PC-3 (cell line): ENCODE measurements around the gene FAR2. TPM values are rescaled to one million over a fixed set of nuclear protein-coding genes. Genes with fewer than 3 reads are reported as not detected.

Experiments
- ATAC-seq: fragments of 200-7000 bp; cut with Tn5 transposase; 2 replicates; pipeline ENCODE4 v1.9.1; 2020; ENCODE audit warnings: mild to moderate bottlenecking, moderate library complexity
- BruUV-seq: library from RNA; stranded (reverse); fragments of 400-500 nt; replicated peaks from 2 replicates; lab custom pipeline; 2021; lab: Mats Ljungman, UMichigan
- CTCF ChIA-PET: fragments of 300-600 bp; sonication (Branson Sonifier 250); formaldehyde crosslinking; loops from one replicate; lab custom pipeline; 2022; ENCODE audit warnings: antibody characterized with exemption; lab: Charles Lee
- POLR2A ChIA-PET: fragments of 300-600 bp; sonication (Branson Sonifier 250); formaldehyde crosslinking; loops from one replicate; lab custom pipeline; 2022; ENCODE audit warnings: antibody characterized with exemption; ENCODE audit not compliant: unreplicated experiment; lab: Charles Lee
- DNase-seq: peaks from one replicate; pipeline ENCODE4 v3.0.0-alpha.2; 2015
- H2AFZ ChIP-seq: fragments of 300-600 bp; sonication (generic); 2 replicates; pipeline ENCODE4 v1.6.0; 2016; ENCODE audit warnings: antibody characterized with exemption, low read length
- H3F3A ChIP-seq: fragments of 300-600 bp; sonication (generic); one replicate; pipeline ENCODE4 v1.6.0; 2017; ENCODE audit warnings: antibody characterized with exemption, low read length, control low read depth, mild to moderate bottlenecking; ENCODE audit not compliant: unreplicated experiment
- H3K27ac ChIP-seq: fragments of 300-600 bp; sonication (generic); 2 replicates; pipeline ENCODE4 v1.5.1; 2016; ENCODE audit warnings: mild to moderate bottlenecking, low read length
- H3K27me3 ChIP-seq: fragments of 300-600 bp; sonication (generic); 2 replicates; pipeline ENCODE4 v1.6.1; 2016; ENCODE audit warnings: low read length, mixed read lengths
- H3K36me3 ChIP-seq: fragments of 300-600 bp; sonication (generic); 2 replicates; pipeline ENCODE4 v1.6.1; 2016; ENCODE audit warnings: low read depth, mixed run types, low read length, mixed read lengths
- H3K4me1 ChIP-seq: fragments of 300-600 bp; sonication (generic); 2 replicates; pipeline ENCODE4 v1.5.1; 2016; ENCODE audit warnings: low read length; ENCODE audit not compliant: insufficient read depth
- H3K4me2 ChIP-seq: fragments of 300-600 bp; sonication (generic); 2 replicates; pipeline ENCODE4 v1.6.0; 2016; ENCODE audit warnings: low read length
- H3K4me3 ChIP-seq: fragments of 300-600 bp; sonication (generic); 2 replicates; pipeline ENCODE4 v1.5.1; 2016; ENCODE audit warnings: mild to moderate bottlenecking, low read length, mixed read lengths
- H3K79me2 ChIP-seq: fragments of 300-600 bp; sonication (generic); 2 replicates; pipeline ENCODE4 v1.6.1; 2017; ENCODE audit warnings: low read length, mixed read lengths
- H3K9ac ChIP-seq: fragments of 300-600 bp; sonication (generic); 2 replicates; pipeline ENCODE4 v1.6.0; 2016; ENCODE audit warnings: mild to moderate bottlenecking, low read length
- H3K9me2 ChIP-seq: fragments of 300-600 bp; sonication (generic); replicated peaks from 2 replicates; pipeline ENCODE4 v1.6.1; 2016; ENCODE audit warnings: mixed run types, low read length, mixed read lengths
- H3K9me3 ChIP-seq: fragments of 300-600 bp; sonication (generic); 2 replicates; pipeline ENCODE4 v1.6.1; 2016; ENCODE audit warnings: low read length, mixed read lengths
- H4K20me1 ChIP-seq: fragments of 300-600 bp; sonication (generic); 2 replicates; pipeline ENCODE4 v1.6.1; 2016; ENCODE audit warnings: low read length, mixed read lengths
- EZH2 ChIP-seq: fragments of 300-600 bp; sonication (generic); IDR thresholded peaks from one replicate; pipeline ENCODE4 v1.6.1; 2017; ENCODE audit warnings: antibody characterized with exemption, mild to moderate bottlenecking, low read length; ENCODE audit not compliant: unreplicated experiment
- EZH2phosphoT487 ChIP-seq: fragments of 300-600 bp; sonication (generic); IDR thresholded peaks from 2 replicates; pipeline ENCODE4 v1.6.1; 2018; ENCODE audit warnings: mild to moderate bottlenecking, antibody characterized with exemption, low read length, borderline replicate concordance
- intact Hi-C: fragments of 100-400 bp; cut with micrococcal nuclease; formaldehyde crosslinking; loops from 2 replicates; pipeline ENCODE4 v1.9.0; 2023
- total RNA-seq: library from RNA; depleted of rRNA; stranded (reverse); fragments of >200 nt; gene quantifications from 2 replicates; pipeline ENCODE4 v1.2.3, GENCODE V29; 2014
- TF ChIP-seq, protein P1 (sequence below): fragments of 300-600 bp; sonication (generic); conservative IDR thresholded peaks from 2 replicates; pipeline ENCODE4 v1.5.1; 2017; ENCODE audit warnings: antibody characterized with exemption, low read depth, mild to moderate bottlenecking, low read length

FAR2 gene
- total RNA-seq, 1 experiment from 2014 or later: 10.2 TPM

DNA sequence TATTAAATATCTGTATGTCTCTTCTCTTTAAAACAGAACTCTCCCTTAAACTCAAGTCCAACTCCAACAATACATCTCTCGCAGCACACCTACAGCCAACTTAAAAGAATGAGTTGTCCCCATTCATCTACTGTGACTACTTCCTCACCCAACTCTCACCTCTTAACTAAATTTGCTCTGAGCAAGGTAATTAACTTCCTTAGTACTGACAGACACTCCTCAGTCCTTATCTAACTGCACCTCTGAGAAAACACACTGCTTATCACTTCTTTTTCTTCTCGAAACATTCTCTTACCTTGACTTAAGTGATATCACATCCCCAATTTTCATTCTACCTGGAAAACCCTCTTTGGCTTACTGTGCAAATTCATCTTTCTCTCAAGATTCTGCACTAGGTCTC, 224.9 kb downstream of the FAR2 start:
- TF ChIP-seq, protein P1, sequence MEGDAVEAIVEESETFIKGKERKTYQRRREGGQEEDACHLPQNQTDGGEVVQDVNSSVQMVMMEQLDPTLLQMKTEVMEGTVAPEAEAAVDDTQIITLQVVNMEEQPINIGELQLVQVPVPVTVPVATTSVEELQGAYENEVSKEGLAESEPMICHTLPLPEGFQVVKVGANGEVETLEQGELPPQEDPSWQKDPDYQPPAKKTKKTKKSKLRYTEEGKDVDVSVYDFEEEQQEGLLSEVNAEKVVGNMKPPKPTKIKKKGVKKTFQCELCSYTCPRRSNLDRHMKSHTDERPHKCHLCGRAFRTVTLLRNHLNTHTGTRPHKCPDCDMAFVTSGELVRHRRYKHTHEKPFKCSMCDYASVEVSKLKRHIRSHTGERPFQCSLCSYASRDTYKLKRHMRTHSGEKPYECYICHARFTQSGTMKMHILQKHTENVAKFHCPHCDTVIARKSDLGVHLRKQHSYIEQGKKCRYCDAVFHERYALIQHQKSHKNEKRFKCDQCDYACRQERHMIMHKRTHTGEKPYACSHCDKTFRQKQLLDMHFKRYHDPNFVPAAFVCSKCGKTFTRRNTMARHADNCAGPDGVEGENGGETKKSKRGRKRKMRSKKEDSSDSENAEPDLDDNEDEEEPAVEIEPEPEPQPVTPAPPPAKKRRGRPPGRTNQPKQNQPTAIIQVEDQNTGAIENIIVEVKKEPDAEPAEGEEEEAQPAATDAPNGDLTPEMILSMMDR: no peak
- TF ChIP-seq EZH2phosphoT487: no peak
- TF ChIP-seq EZH2: no peak
- peaks cover 55% of the 10 kb centered on the region for H4K20me1 ChIP-seq
- H3K4me3 ChIP-seq: no peak overlapping the region
- intact Hi-C loops: no loop called here
- H3K79me2 ChIP-seq: peaks cover 75% of the 10 kb centered on the region
- ATAC-seq (no peak), DNase-seq (no peak)
- H3K9me2 ChIP-seq: no peaks in the 10 kb centered on the region
- POLR2A ChIA-PET: interaction anchor here (0.6 kb wide), 2 partner anchors 143 to 1423 kb away, joined by 3 to 4 read pairs; no protein-coding TSS in a partner anchor
- peaks cover 6% of the 10 kb centered on the region for H3K4me1 ChIP-seq
- no peak overlapping the region for H3K27ac ChIP-seq
- no peaks in the 10 kb centered on the region for H3K9me3 ChIP-seq
- CTCF ChIA-PET: no interaction called here
- BruUV-seq: no TSS peak
- no peaks in the 10 kb centered on the region for H3F3A ChIP-seq
- no peak overlapping the region for H2AFZ ChIP-seq
- H3K4me2 ChIP-seq: no peak overlapping the region
- no peaks in the 10 kb centered on the region for H3K27me3 ChIP-seq
- H3K9ac ChIP-seq: no peak overlapping the region
- peaks cover 46% of the 10 kb centered on the region for H3K36me3 ChIP-seq

DNA sequence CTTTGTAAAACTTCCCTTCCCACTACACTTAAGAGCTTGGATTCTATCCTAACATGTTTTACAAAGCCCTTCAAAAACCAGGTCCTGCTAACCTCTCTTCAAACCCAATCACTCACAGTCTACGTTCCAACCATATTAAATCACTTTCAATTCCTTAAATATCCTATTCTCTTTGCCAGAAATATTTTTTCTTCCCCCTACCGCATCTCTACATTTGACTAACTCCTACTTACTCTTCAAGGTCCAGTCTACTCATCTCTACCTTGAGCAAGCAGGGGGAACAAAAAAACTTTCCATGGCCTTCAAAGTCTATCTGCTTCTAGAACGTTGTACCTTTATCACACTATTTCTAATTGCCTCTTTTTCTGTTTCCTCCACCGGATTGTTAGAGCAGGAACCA, 225.8 kb downstream of the FAR2 start:
- Histone ChIP-seq H3K79me2 (peaks cover 84% of the 10 kb centered on the region), H3K4me3 (no peak overlapping the region), H3K36me3 (peaks cover 37% of the 10 kb centered on the region), H3K4me1 (peaks cover 15% of the 10 kb centered on the region), H3K27me3 (no peaks in the 10 kb centered on the region), H2AFZ (no peak overlapping the region), H3K27ac (no peak overlapping the region), H3K9ac (no peak overlapping the region), H3K9me3 (no peaks in the 10 kb centered on the region), H3K4me2 (no peak overlapping the region), H3F3A (no peaks in the 10 kb centered on the region), H3K9me2 (no peaks in the 10 kb centered on the region), H4K20me1 (peaks cover 62% of the 10 kb centered on the region)
- CTCF ChIA-PET: no interaction called here
- no peak for ATAC-seq
- no TSS peak for BruUV-seq
- intact Hi-C loops: no loop called here
- TF ChIP-seq, protein P1: no peak
- TF ChIP-seq EZH2 (no peak), EZH2phosphoT487 (no peak)
- POLR2A ChIA-PET: no interaction called here
- no peak for DNase-seq

DNA sequence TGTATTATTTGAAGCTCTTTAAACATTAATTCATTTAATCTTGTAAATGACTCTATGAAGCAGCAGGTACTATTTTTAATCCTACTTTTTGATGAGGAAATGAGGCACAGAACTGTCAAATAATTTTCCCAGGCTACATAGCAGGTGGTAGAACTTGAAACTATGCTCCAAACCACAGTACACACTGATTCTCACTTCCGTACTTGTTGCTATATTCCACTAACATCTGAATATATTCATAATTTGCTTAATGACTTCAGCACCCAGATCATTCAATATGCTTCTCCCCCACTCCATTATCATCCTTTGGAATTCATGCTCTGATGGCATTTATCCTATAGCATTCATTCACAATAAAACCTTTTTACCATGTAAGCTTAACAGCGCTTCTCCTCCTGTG, 227.0 kb downstream of the FAR2 start:
- peaks cover 65% of the 10 kb centered on the region for H4K20me1 ChIP-seq
- H3K4me2 ChIP-seq: no peak overlapping the region
- peaks cover 16% of the 10 kb centered on the region for H3K4me1 ChIP-seq
- no peaks in the 10 kb centered on the region for H3K9me3 ChIP-seq
- H3K4me3 ChIP-seq: no peak overlapping the region
- no peak for DNase-seq
- no TSS peak for BruUV-seq
- H3F3A ChIP-seq: no peaks in the 10 kb centered on the region
- no peak for ATAC-seq
- CTCF ChIA-PET: interaction anchor here (0.6 kb wide), 1 partner anchor 58 kb away, joined by 4 read pairs; no protein-coding TSS in a partner anchor
- TF ChIP-seq EZH2phosphoT487 (no peak), EZH2 (no peak)
- TF ChIP-seq, protein P1: no peak
- no peak overlapping the region for H3K27ac ChIP-seq
- intact Hi-C loops: no loop called here
- peaks cover 27% of the 10 kb centered on the region for H3K36me3 ChIP-seq
- H3K79me2 ChIP-seq: peaks cover 93% of the 10 kb centered on the region
- H3K9me2 ChIP-seq: no peaks in the 10 kb centered on the region
- no peak overlapping the region for H3K9ac ChIP-seq
- no peaks in the 10 kb centered on the region for H3K27me3 ChIP-seq
- POLR2A ChIA-PET: interaction anchor here (0.6 kb wide), 1 partner anchor 106 kb away, joined by 4 read pairs; no protein-coding TSS in a partner anchor
- no peak overlapping the region for H2AFZ ChIP-seq
